ENCODE results near the gene PANK1. TPM values are rescaled to one million over a fixed set of nuclear protein-coding genes. Genes with fewer than 3 reads are reported as not detected.

The PANK1 gene
- total RNA-seq, 1 donor from 2014 or later, result 7.6 TPM

- intact Hi-C loops (cut with micrococcal nuclease), result no loop called here
Observed at GRCh38 chr10:89540420-89540949, 104.6 kb downstream of the PANK1 start.

DNA sequence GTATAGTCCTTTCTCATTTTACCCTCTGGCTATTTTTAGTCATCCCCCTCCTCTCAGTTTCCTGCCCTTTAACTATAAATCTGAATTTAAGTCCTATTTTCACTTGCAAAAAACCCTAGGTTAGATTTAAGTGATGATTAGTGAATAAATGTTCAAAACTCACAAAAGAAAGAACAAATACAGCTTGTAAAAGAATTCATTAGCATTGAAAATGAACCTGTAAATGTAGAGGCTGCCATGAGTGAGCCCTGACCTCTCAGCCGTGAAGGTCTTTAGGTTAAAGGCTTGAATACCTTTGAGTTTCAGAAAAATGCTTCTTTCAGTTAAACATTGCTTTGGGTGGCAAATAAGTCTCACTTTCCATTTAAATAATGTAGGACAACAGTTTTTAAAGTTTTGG, 107.7 kb downstream of the PANK1 start:
- intact Hi-C loops (cut with micrococcal nuclease), result no loop called here

GRCh38 chr10:89536013-89536354, 109.1 kb downstream of the PANK1 start:
- intact Hi-C loops (cut with micrococcal nuclease), result no loop called here

GRCh38 chr10:89535171-89536012, 109.7 kb downstream of the PANK1 start, which contains the start of gene SLC16A12:
Gene SLC16A12 (minus strand): TSS chr10:89535594. CDS start chr10:89462578, 73,016 bp downstream.
- intact Hi-C loops (cut with micrococcal nuclease), result no loop called here

GRCh38 chr10:89534826-89535166, 110.2 kb downstream of the PANK1 start:
- intact Hi-C loops (cut with micrococcal nuclease), result no loop called here

Other genes with a start within 250 kb of the PANK1 start
- 17.0 and 17.1 TPM in 2 replicates for gene IFIT5, start 230.7 kb downstream of the PANK1 start, total RNA-seq
- gene SLC16A12, start 109.6 kb downstream of the PANK1 start, total RNA-seq, result 0.02 TPM in 1 of 2 replicates, not detected in the other
- gene KIF20B, start 56.3 kb upstream of the PANK1 start, total RNA-seq, result 64.4 and 71.6 TPM in 2 replicates

All from T-helper 2 cell treated with Interferon-gamma antibody and Interleukin-4, amounts not matched to agents 100 ng/mL and 5 ng/mL, for 36 hours (primary cell).